Measurements from ENCODE around the gene SUGCT.

Gene SUGCT

GRCh38 chr7:40733114-40733513 lies 598.3 kb downstream of the SUGCT start:
- DNase-seq (ENCODE audit: low read depth in 1 of 2, low spot score in 1 of 2): no peak
- no peak for TF ChIP-seq SPI1 (IDR thresholded peaks at IDR 0.05; ENCODE audit: borderline replicate concordance, low read depth)
- no peak for TF ChIP-seq GABPA (IDR thresholded peaks at IDR 0.05; ENCODE audit: low read depth)
- no peak for TF ChIP-seq CTCF (IDR thresholded peaks at IDR 0.05; ENCODE audit: insufficient read depth, low read length)
- TF ChIP-seq POLR2AphosphoS5 (IDR thresholded peaks at IDR 0.05; ENCODE audit: low read depth): no peak
- TF ChIP-seq REST (IDR thresholded peaks at IDR 0.05; ENCODE audit: insufficient replicate concordance, low read depth): no peak
- Histone ChIP-seq H3K27ac (replicated peaks) (no peak overlapping the region), H3K4me3 (replicated peaks; ENCODE audit: insufficient read depth, low read length) (no peak overlapping the region), H3K27me3 (ENCODE audit: insufficient read depth, poor library complexity, severe bottlenecking) (no peaks in the 10 kb centered on the region)

GRCh38 chr7:40733578-40733977 lies 598.8 kb downstream of the SUGCT start:
- no peak for DNase-seq (ENCODE audit: low read depth in 1 of 2, low spot score in 1 of 2)
- no peaks in the 10 kb centered on the region for H3K27me3 ChIP-seq (ENCODE audit: insufficient read depth, poor library complexity, severe bottlenecking)
- H3K4me3 ChIP-seq (replicated peaks; ENCODE audit: insufficient read depth, low read length): no peak overlapping the region
- no peak overlapping the region for H3K27ac ChIP-seq (replicated peaks)
- no peak for TF ChIP-seq POLR2AphosphoS5 (IDR thresholded peaks at IDR 0.05; ENCODE audit: low read depth)
- no peak for TF ChIP-seq CTCF (IDR thresholded peaks at IDR 0.05; ENCODE audit: insufficient read depth, low read length)
- TF ChIP-seq GABPA (IDR thresholded peaks at IDR 0.05; ENCODE audit: low read depth): no peak
- no peak for TF ChIP-seq REST (IDR thresholded peaks at IDR 0.05; ENCODE audit: insufficient replicate concordance, low read depth)
- TF ChIP-seq SPI1 (IDR thresholded peaks at IDR 0.05; ENCODE audit: borderline replicate concordance, low read depth): no peak

- DNase-seq (ENCODE audit: low read depth in 1 of 2, low spot score in 1 of 2): no peak
- Histone ChIP-seq H3K27ac (replicated peaks) (no peak overlapping the region), H3K27me3 (ENCODE audit: insufficient read depth, poor library complexity, severe bottlenecking) (no peaks in the 10 kb centered on the region), H3K4me3 (replicated peaks; ENCODE audit: insufficient read depth, low read length) (no peak overlapping the region)
- TF ChIP-seq POLR2AphosphoS5 (IDR thresholded peaks at IDR 0.05; ENCODE audit: low read depth): no peak
- no peak for TF ChIP-seq REST (IDR thresholded peaks at IDR 0.05; ENCODE audit: insufficient replicate concordance, low read depth)
- TF ChIP-seq SPI1 (IDR thresholded peaks at IDR 0.05; ENCODE audit: borderline replicate concordance, low read depth): no peak
- no peak for TF ChIP-seq CTCF (IDR thresholded peaks at IDR 0.05; ENCODE audit: insufficient read depth, low read length)
- no peak for TF ChIP-seq GABPA (IDR thresholded peaks at IDR 0.05; ENCODE audit: low read depth)
Measured at GRCh38 chr7:40739257-40739656, 604.5 kb downstream of the SUGCT start.
